GM12878 (cell line): ENCODE results near the gene CPVL. TPM values are rescaled to one million over a fixed set of nuclear protein-coding genes. Genes with fewer than 3 reads are reported as not detected.

ENCODE experiments used
- CHD4 ChIP-seq: fragments of 200-600 bp; sonication (generic); IDR thresholded peaks from 2 replicates; pipeline ENCODE4 v1.6.1; 2016; ENCODE audit warnings: mild to moderate bottlenecking
- CTCF ChIP-seq, 3 experiments: IDR thresholded peaks in 2 of 3; conservative IDR thresholded peaks in 1 of 3; 2 replicates each; pipeline ENCODE4 v1.5.1; 2011; ENCODE audit warnings: low read depth in 3 of 3, low read length in 3 of 3, mild to moderate bottlenecking in 3 of 3, control low read depth in 2 of 3, moderate library complexity in 2 of 3, inconsistent platforms in 1 of 3, mixed read lengths in 1 of 3; ENCODE audit not compliant: control insufficient read depth in 2 of 3, insufficient read depth in 1 of 3; ENCODE audit errors: extremely low read depth in 1 of 3
- EZH2 ChIP-seq: IDR thresholded peaks from 2 replicates; pipeline ENCODE4 v1.6.1; 2012; ENCODE audit warnings: low read depth, mild to moderate bottlenecking, control low read depth, inconsistent platforms, low read length, borderline replicate concordance; ENCODE audit not compliant: control insufficient read depth
- MEF2B ChIP-seq: fragments of 450-650 bp; IDR thresholded peaks from 2 replicates; pipeline ENCODE4 v1.6.1; 2018; ENCODE audit warnings: mild to moderate bottlenecking, moderate library complexity; ENCODE audit not compliant: partially characterized antibody, poor library complexity, severe bottlenecking
- NKRF ChIP-seq: fragments of 450-650 bp; conservative IDR thresholded peaks from 2 replicates; pipeline ENCODE4 v1.6.1; 2017; ENCODE audit warnings: mild to moderate bottlenecking, moderate library complexity
- POLR2AphosphoS5 ChIP-seq: IDR thresholded peaks from 2 replicates; pipeline ENCODE4 v1.6.1; 2011; ENCODE audit warnings: mild to moderate bottlenecking, low read length, inconsistent platforms
- RAD21 ChIP-seq: IDR thresholded peaks from 2 replicates; pipeline ENCODE4 v1.6.1; 2011; ENCODE audit warnings: mild to moderate bottlenecking, low read depth, low read length, moderate library complexity; ENCODE audit not compliant: insufficient read depth
- RUNX3 ChIP-seq: IDR thresholded peaks from 2 replicates; pipeline ENCODE4 v1.6.1; 2012; ENCODE audit warnings: low read length, inconsistent platforms
- SMC3 ChIP-seq: IDR thresholded peaks from 2 replicates; pipeline ENCODE4 v1.6.1; 2011; ENCODE audit warnings: low read length, improper control_type of control experiment, borderline replicate concordance
- TCF3 ChIP-seq: IDR thresholded peaks from 2 replicates; pipeline ENCODE4 v1.6.1; 2012; ENCODE audit warnings: low read depth, mild to moderate bottlenecking, low read length, borderline replicate concordance; ENCODE audit not compliant: insufficient read depth
- YBX1 ChIP-seq: fragments of 450-650 bp; IDR thresholded peaks from 2 replicates; pipeline ENCODE4 v1.6.1; 2016; ENCODE audit warnings: antibody characterized with exemption
- YY1 ChIP-seq: IDR thresholded peaks from 2 replicates; pipeline ENCODE4 v1.6.1; 2011; ENCODE audit warnings: low read depth, mild to moderate bottlenecking, low read length
- ZSCAN29 ChIP-seq: fragments of 450-650 bp; IDR thresholded peaks from 2 replicates; pipeline ENCODE4 v1.6.1; 2017; ENCODE audit warnings: mild to moderate bottlenecking, moderate library complexity
- polyA plus RNA-seq, 11 experiments: library from polyadenylated mRNA; depleted of rRNA in 4 of 11; unstranded in 6 of 11; stranded (reverse) in 5 of 11; fragments of >200 nt; fragmentation: Nextera tagmentation in 4 of 11; fragmentation: Illumina TruSeq in 1 of 11; extraction: Ambion mirVana in 4 of 11; extraction: Trizol in 1 of 11; gene quantifications; 1 replicate in 1 of 11; 2 replicates in 10 of 11; pipeline versions ENCODE4 v1.2.1 to v1.2.3, GENCODE V29; 2011 to 2016; ENCODE audit warnings: inconsistent platforms in 2 of 11, missing spikeins in 2 of 11, low read depth in 1 of 11
- total RNA-seq, 4 experiments: library from RNA; depleted of rRNA in 3 of 4; stranded (reverse); fragments of >200 nt in 3 of 4; fragmentation: Illumina TruSeq in 1 of 4; extraction: Trizol in 1 of 4; gene quantifications; 2 replicates each; pipeline versions ENCODE4 v1.2.1 to v1.2.3, GENCODE V29; 2013 to 2021

The CPVL gene
- total and polyA plus RNA-seq, 10 of the 15 experiments (the other 5 are each of a cell fraction or from before 2014, with no cell fraction given) = 0.59 TPM; not detected in 9

- TF ChIP-seq CTCF (IDR thresholded peaks at IDR 0.05 in 2 of 3, conservative IDR thresholded peaks at IDR 0.05 in 1 of 3; ENCODE audit: control insufficient read depth in 2 of 3, extremely low read depth in 1 of 3, insufficient read depth in 1 of 3, low read depth in 3 of 3, low read length in 3 of 3) (peak; percentile 44 to 64 (median 46)), MEF2B (no peak), NKRF (no peak), RUNX3 (no peak), CHD4 (no peak), SMC3 (peak; percentile 62; the same call in 1 of the 2 replicates), EZH2 (no peak), ZSCAN29 (no peak), TCF3 (no peak), RAD21 (peak; percentile 58), YBX1 (no peak), YY1 (0 out of 2 replicates have a peak, but pooled peaks have one; percentile 14), POLR2AphosphoS5 (no peak)
Observed at GRCh38 chr7:29102558-29103151, 43.7 kb downstream of the CPVL start (continued).
